ENCODE results near the gene TMEM81. TPM values are rescaled to one million over a fixed set of nuclear protein-coding genes. Genes with fewer than 3 reads are reported as not detected.

The TMEM81 gene
- total and polyA plus RNA-seq, 2 donors (not counting 1 experiment from before 2014, with no cell fraction given) = 1.8 to 1.9 TPM

DNA sequence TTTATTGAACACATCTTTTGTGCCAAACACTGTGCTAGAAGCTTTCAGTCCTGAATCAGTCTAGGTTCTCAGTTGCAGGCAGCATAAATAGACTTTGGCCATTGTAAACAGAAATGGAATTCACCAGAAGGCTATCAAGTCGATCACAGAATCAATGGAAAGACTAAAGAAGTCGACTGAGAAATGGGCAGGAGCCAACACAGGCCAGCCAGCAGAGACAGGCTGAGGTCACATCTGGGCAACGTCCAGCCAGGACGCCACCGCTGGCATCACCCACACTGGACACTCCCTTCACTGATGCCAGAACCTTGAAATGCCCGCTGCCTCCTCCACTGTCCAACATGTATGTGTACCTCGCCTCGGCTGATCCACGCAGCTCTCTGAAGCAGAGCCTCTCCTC is 46.7 kb downstream of the TMEM81 start:
- Histone ChIP-seq H3K4me2 (ENCODE audit: extremely low read depth, insufficient read depth, low read length) (no peak overlapping the region), H3K36me3 (ENCODE audit: control insufficient read depth, insufficient read depth, low read length) (no peaks in the 10 kb centered on the region), H3K4me1 (ENCODE audit: control insufficient read depth, extremely low read depth, insufficient read depth, low read length) (no peaks in the 10 kb centered on the region), H3K27ac (ENCODE audit: insufficient read depth, low read length) (no peak overlapping the region), H3K4me3 (replicated peaks in 1 of 4; ENCODE audit: control extremely low read depth in 1 of 4, insufficient read depth in 1 of 4, low read depth in 3 of 4, low read length in 4 of 4) (no peak overlapping the region), H3K27me3 (ENCODE audit: control insufficient read depth, insufficient read depth, low read length) (peaks cover 22% of the 10 kb centered on the region), H2AFZ (ENCODE audit: low read length) (no peak overlapping the region), H4K20me1 (ENCODE audit: control insufficient read depth, extremely low read depth, insufficient read depth, low read length) (no peaks in the 10 kb centered on the region), H3K9ac (ENCODE audit: insufficient read depth, low read length) (no peak overlapping the region), H3K9me3 (ENCODE audit: control insufficient read depth, insufficient read depth, low read depth, low read length) (no peaks in the 10 kb centered on the region), H3K79me2 (ENCODE audit: control insufficient read depth, insufficient read depth, low read length) (no peaks in the 10 kb centered on the region)
- TF ChIP-seq EZH2 (IDR thresholded peaks at IDR 0.05; ENCODE audit: low read length, missing control alignments) (no peak), CTCF (conservative IDR thresholded peaks at IDR 0.05 in 1 of 2, IDR thresholded peaks at IDR 0.05 in 1 of 2; ENCODE audit: low read depth in 1 of 2, low read length in 2 of 2) (no peak)
- DNase-seq (ENCODE audit: low read depth in 2 of 2) = no peak

Other genes with a start within 250 kb of the TMEM81 start
- gene NFASC, start 213.6 kb downstream of the TMEM81 start, total RNA-seq = 16.2 and 16.5 TPM in 2 replicates
- 13.4 and 24.8 TPM in 2 replicates for gene NFASC, start 213.6 kb downstream of the TMEM81 start, polyA plus RNA-seq
- not detected in 2 replicates for gene CNTN2, start 41.2 kb downstream of the TMEM81 start, total RNA-seq
- not detected in 2 replicates for gene CNTN2, start 41.2 kb downstream of the TMEM81 start, polyA plus RNA-seq
- 19.8 and 22.1 TPM in 2 replicates for gene RBBP5, start 37.5 kb upstream of the TMEM81 start, total RNA-seq
- gene RBBP5, start 37.5 kb upstream of the TMEM81 start, polyA plus RNA-seq = 16.4 and 19.9 TPM in 2 replicates
- 24.9 and 42.6 TPM in 2 replicates for gene DSTYK, start 127.2 kb upstream of the TMEM81 start, total RNA-seq
- 20.6 and 24.5 TPM in 2 replicates for gene DSTYK, start 127.2 kb upstream of the TMEM81 start, polyA plus RNA-seq
- 4.1 and 6.9 TPM in 2 replicates for gene TMCC2, start 143.5 kb upstream of the TMEM81 start, total RNA-seq
- gene TMCC2, start 143.5 kb upstream of the TMEM81 start, polyA plus RNA-seq = 2.3 and 2.5 TPM in 2 replicates
- gene NUAK2, start 237.3 kb upstream of the TMEM81 start, total RNA-seq = 1.0 and 1.7 TPM in 2 replicates
- 2.0 and 4.9 TPM in 2 replicates for gene NUAK2, start 237.3 kb upstream of the TMEM81 start, polyA plus RNA-seq

Measured in fibroblast of lung (primary cell).